Measurements from ENCODE around the gene KDM4C.

Gene KDM4C

GRCh38 chr9:7137571-7137970 lies 379.8 kb downstream of the KDM4C start:
- Histone ChIP-seq H3K27ac (no peak overlapping the region), H3K4me2 (no peak overlapping the region), H3K36me3 (ENCODE audit: insufficient read depth) (no peaks in the 10 kb centered on the region), H2AFZ (ENCODE audit: low read depth) (no peak overlapping the region), H3K4me1 (ENCODE audit: low read depth, poor library complexity, severe bottlenecking) (no peaks in the 10 kb centered on the region), H3K27me3 (ENCODE audit: insufficient read depth, low read depth) (no peaks in the 10 kb centered on the region), H3K79me2 (ENCODE audit: insufficient read depth, low read depth) (no peaks in the 10 kb centered on the region), H3K9ac (no peak overlapping the region), H4K20me1 (ENCODE audit: insufficient read depth) (no peaks in the 10 kb centered on the region), H3K4me3 (IDR thresholded peaks at IDR 0.05; ENCODE audit: insufficient read depth, low read depth, low read length) (no peak overlapping the region)
- no peak for TF ChIP-seq CTCF (conservative IDR thresholded peaks at IDR 0.05; ENCODE audit: low read depth, low read length)

- no peak overlapping the region for H2AFZ ChIP-seq (ENCODE audit: low read depth)
- H3K36me3 ChIP-seq (ENCODE audit: insufficient read depth), result no peaks in the 10 kb centered on the region
- no peaks in the 10 kb centered on the region for H3K79me2 ChIP-seq (ENCODE audit: insufficient read depth, low read depth)
- no peak for TF ChIP-seq CTCF (conservative IDR thresholded peaks at IDR 0.05; ENCODE audit: low read depth, low read length)
- H3K4me1 ChIP-seq (ENCODE audit: low read depth, poor library complexity, severe bottlenecking), result no peaks in the 10 kb centered on the region
- no peak overlapping the region for H3K4me3 ChIP-seq (IDR thresholded peaks at IDR 0.05; ENCODE audit: insufficient read depth, low read depth, low read length)
- H3K9ac ChIP-seq, result no peak overlapping the region
- H3K27ac ChIP-seq, result no peak overlapping the region
- H3K4me2 ChIP-seq, result no peak overlapping the region
- H4K20me1 ChIP-seq (ENCODE audit: insufficient read depth), result no peaks in the 10 kb centered on the region
- no peaks in the 10 kb centered on the region for H3K27me3 ChIP-seq (ENCODE audit: insufficient read depth, low read depth)
Measured at GRCh38 chr9:7139886-7140285, 382.1 kb downstream of the KDM4C start.

- Histone ChIP-seq H3K36me3 (ENCODE audit: insufficient read depth) (no peaks in the 10 kb centered on the region), H3K4me1 (ENCODE audit: low read depth, poor library complexity, severe bottlenecking) (no peaks in the 10 kb centered on the region), H3K27me3 (ENCODE audit: insufficient read depth, low read depth) (no peaks in the 10 kb centered on the region), H3K9ac (no peak overlapping the region), H4K20me1 (ENCODE audit: insufficient read depth) (no peaks in the 10 kb centered on the region), H2AFZ (ENCODE audit: low read depth) (no peak overlapping the region), H3K79me2 (ENCODE audit: insufficient read depth, low read depth) (no peaks in the 10 kb centered on the region), H3K4me2 (no peak overlapping the region), H3K27ac (no peak overlapping the region), H3K4me3 (IDR thresholded peaks at IDR 0.05; ENCODE audit: insufficient read depth, low read depth, low read length) (no peak overlapping the region)
- no peak for TF ChIP-seq CTCF (conservative IDR thresholded peaks at IDR 0.05; ENCODE audit: low read depth, low read length)
Measured at GRCh38 chr9:7140401-7140800, 382.6 kb downstream of the KDM4C start.

GRCh38 chr9:7143645-7144200 lies 385.9 kb downstream of the KDM4C start:
- Histone ChIP-seq H2AFZ (ENCODE audit: low read depth) (no peak overlapping the region), H4K20me1 (ENCODE audit: insufficient read depth) (no peaks in the 10 kb centered on the region), H3K4me1 (ENCODE audit: low read depth, poor library complexity, severe bottlenecking) (no peaks in the 10 kb centered on the region), H3K27me3 (ENCODE audit: insufficient read depth, low read depth) (no peaks in the 10 kb centered on the region), H3K79me2 (ENCODE audit: insufficient read depth, low read depth) (no peaks in the 10 kb centered on the region), H3K36me3 (ENCODE audit: insufficient read depth) (no peaks in the 10 kb centered on the region), H3K4me3 (IDR thresholded peaks at IDR 0.05; ENCODE audit: insufficient read depth, low read depth, low read length) (no peak overlapping the region), H3K4me2 (no peak overlapping the region), H3K9ac (no peak overlapping the region), H3K27ac (no peak overlapping the region)
- TF ChIP-seq CTCF (conservative IDR thresholded peaks at IDR 0.05; ENCODE audit: low read depth, low read length), result no peak

Measured in KMS-11 (cell line).